Fibroblast of lung (primary cell): ENCODE data around the gene DPH3.

ENCODE experiments used
- CTCF ChIP-seq, 2 donors: IDR thresholded peaks in 1 of 2; conservative IDR thresholded peaks in 1 of 2; 1 replicate in 1 of 2; 2 replicates in 1 of 2; pipeline ENCODE4 v1.5.1; 2011 to 2012; ENCODE audit warnings: low read length in 2 of 2, control low read depth in 1 of 2, inconsistent platforms in 1 of 2, low read depth in 1 of 2, mild to moderate bottlenecking in 1 of 2
- EZH2 ChIP-seq: IDR thresholded peaks from 2 replicates; pipeline ENCODE4 v1.5.1; 2012; ENCODE audit warnings: low read length, control low read depth, mild to moderate bottlenecking; ENCODE audit errors: missing control alignments

- no peak for TF ChIP-seq CTCF (conservative IDR thresholded peaks at IDR 0.05 in 1 of 2, IDR thresholded peaks at IDR 0.05 in 1 of 2; ENCODE audit: low read depth in 1 of 2, low read length in 2 of 2)
- no peak for TF ChIP-seq EZH2
These were observed 34.1 kb upstream of the DPH3 start for GRCh38 chr3:16298891-16299290.
